OCI-LY1 (cell line): Measurements from ENCODE around the gene CRMP1.

Source experiments
- EZH2 ChIP-seq: fragments of 200-600 bp; sonication (generic), shearing (Covaris generic); IDR thresholded peaks from 2 replicates; pipeline ENCODE4 v1.8.0; 2017; ENCODE audit warnings: borderline replicate concordance, mixed run types, mild to moderate bottlenecking, antibody characterized with exemption, low read length, moderate library complexity, mixed read lengths
- TF ChIP-seq, protein P1 (sequence below): fragments of 200-600 bp; sonication (generic), shearing (Covaris generic); IDR thresholded peaks from 2 replicates; pipeline ENCODE4 v1.5.1; 2017; ENCODE audit warnings: mild to moderate bottlenecking, antibody characterized with exemption, low read length, moderate library complexity, mixed read lengths

- TF ChIP-seq, protein P1, sequence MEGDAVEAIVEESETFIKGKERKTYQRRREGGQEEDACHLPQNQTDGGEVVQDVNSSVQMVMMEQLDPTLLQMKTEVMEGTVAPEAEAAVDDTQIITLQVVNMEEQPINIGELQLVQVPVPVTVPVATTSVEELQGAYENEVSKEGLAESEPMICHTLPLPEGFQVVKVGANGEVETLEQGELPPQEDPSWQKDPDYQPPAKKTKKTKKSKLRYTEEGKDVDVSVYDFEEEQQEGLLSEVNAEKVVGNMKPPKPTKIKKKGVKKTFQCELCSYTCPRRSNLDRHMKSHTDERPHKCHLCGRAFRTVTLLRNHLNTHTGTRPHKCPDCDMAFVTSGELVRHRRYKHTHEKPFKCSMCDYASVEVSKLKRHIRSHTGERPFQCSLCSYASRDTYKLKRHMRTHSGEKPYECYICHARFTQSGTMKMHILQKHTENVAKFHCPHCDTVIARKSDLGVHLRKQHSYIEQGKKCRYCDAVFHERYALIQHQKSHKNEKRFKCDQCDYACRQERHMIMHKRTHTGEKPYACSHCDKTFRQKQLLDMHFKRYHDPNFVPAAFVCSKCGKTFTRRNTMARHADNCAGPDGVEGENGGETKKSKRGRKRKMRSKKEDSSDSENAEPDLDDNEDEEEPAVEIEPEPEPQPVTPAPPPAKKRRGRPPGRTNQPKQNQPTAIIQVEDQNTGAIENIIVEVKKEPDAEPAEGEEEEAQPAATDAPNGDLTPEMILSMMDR, result no peak
- TF ChIP-seq EZH2, result no peak
Observed at GRCh38 chr4:5827108-5828004, 65.5 kb downstream of the CRMP1 start.
